AG04449 (cell line): ENCODE results near the gene SCGN.

Experiments
- CTCF ChIA-PET: fragments of 350-600 bp; formaldehyde crosslinking; extraction: SDS; loops from one replicate; lab custom pipeline; 2021; ENCODE audit warnings: antibody characterized with exemption; lab: Yijun Ruan, JAX
- POLR2A ChIA-PET: fragments of 400-600, 350-600 bp; formaldehyde crosslinking; extraction: SDS; loops from one replicate; lab custom pipeline; 2020; ENCODE audit warnings: antibody characterized with exemption, inconsistent platforms; lab: Yijun Ruan, JAX
- DNase-seq: peaks from one replicate; pipeline ENCODE4 v3.0.0-alpha.2; 2010; ENCODE audit warnings: low read depth, low spot score
- H3K4me3 ChIP-seq: 2 replicates; pipeline ENCODE4 v1.5.1; 2011; ENCODE audit warnings: low read depth, mild to moderate bottlenecking, control low read depth, low read length
- CTCF ChIP-seq: IDR thresholded peaks from one replicate; pipeline ENCODE4 v1.5.1; 2011; ENCODE audit warnings: mild to moderate bottlenecking, moderate library complexity, low read length, control low read depth, inconsistent platforms; ENCODE audit not compliant: insufficient read depth; ENCODE audit errors: missing control alignments

SCGN gene

GRCh38 chr6:25652007-25652515 is at the start of gene SCGN:
Gene SCGN (plus strand): TSS chr6:25652215. CDS start chr6:25652404, 189 bp downstream.
- ChIA-PET CTCF (interaction anchor here (1.1 kb wide), 1 partner anchor 68 kb away, joined by 3 read pairs; no protein-coding TSS in a partner anchor), POLR2A (no interaction called here)
- DNase-seq = no peak
- TF ChIP-seq CTCF = no peak
- no peak within 1 kb of the TSS for H3K4me3 ChIP-seq

- TF ChIP-seq CTCF = no peak
- no peak overlapping the region for H3K4me3 ChIP-seq
- CTCF ChIA-PET = interaction anchor here (0.6 to 5.6 kb wide), 13 partner anchors 10 to 1021 kb away, joined by 3 to 31 read pairs (median 5); partner anchors contain the start of gene CARMIL1
- no peak for DNase-seq
- POLR2A ChIA-PET = no interaction called here
These were observed 49.4 kb upstream of the SCGN start for GRCh38 chr6:25602674-25602982.

- DNase-seq = no peak
These were observed 48.8 kb upstream of the SCGN start for GRCh38 chr6:25603251-25603650.

GRCh38 chr6:25606151-25606550 is 45.9 kb upstream of the SCGN start:
- ChIA-PET POLR2A (no interaction called here), CTCF (interaction anchor here (1.3 to 5.6 kb wide), 2 partner anchors 383 to 386 kb away, joined by 3 to 31 read pairs; no protein-coding TSS in a partner anchor)
- DNase-seq = no peak
- no peak overlapping the region for H3K4me3 ChIP-seq
- no peak for TF ChIP-seq CTCF

More at GRCh38 chr6:25603251-25603650, 48.8 kb upstream of the SCGN start:
- ChIA-PET POLR2A (no interaction called here), CTCF (interaction anchor here (2.5 to 5.6 kb wide), 3 partner anchors 15 to 380 kb away, joined by 5 to 31 read pairs (median 13); no protein-coding TSS in a partner anchor)
- H3K4me3 ChIP-seq = no peak overlapping the region
- no peak for TF ChIP-seq CTCF

- no peak for TF ChIP-seq CTCF
- ChIA-PET POLR2A (no interaction called here), CTCF (interaction anchor here (0.9 to 2.2 kb wide), 4 partner anchors 10 to 385 kb away, joined by 3 to 9 read pairs (median 6); no protein-coding TSS in a partner anchor)
- H3K4me3 ChIP-seq = no peak overlapping the region
- DNase-seq = no peak
These were observed 43.3 kb upstream of the SCGN start for GRCh38 chr6:25608558-25609174.

GRCh38 chr6:25612666-25613065 is 39.3 kb upstream of the SCGN start:
- CTCF ChIA-PET = interaction anchor here (0.8 kb wide), 1 partner anchor 11 kb away, joined by 4 read pairs; no protein-coding TSS in a partner anchor
- POLR2A ChIA-PET = no interaction called here
- DNase-seq = no peak
- TF ChIP-seq CTCF = no peak
- no peak overlapping the region for H3K4me3 ChIP-seq
